GM12864 (cell line): ENCODE measurements around the gene GAGE12C.
"Not testable (repeated sequence)": the region's sequence is repeated elsewhere in the genome, so short reads cannot be mapped to it uniquely, and the experiment has no call there.

Experiments used
- DNase-seq: peaks from one replicate; pipeline ENCODE4 v3.0.0-alpha.2; 2011; ENCODE audit warnings: low read depth
- H3K4me3 ChIP-seq: 2 replicates; pipeline ENCODE4 v1.5.1; 2011; ENCODE audit warnings: mild to moderate bottlenecking, low read depth, low read length, control low read depth

The GAGE12C gene

GRCh38 chrX:49531877-49532276, at the start of gene GAGE12C:
TSS of gene GAGE12C (plus strand) at chrX:49532177. CDS start at chrX:49533332, 1,155 bp downstream.
- not testable (repeated sequence) for H3K4me3 ChIP-seq, DNase-seq

- DNase-seq, H3K4me3 ChIP-seq: not testable (repeated sequence)
Observed at GRCh38 chrX:49541433-49541832, 9.5 kb downstream of the GAGE12C start, which contains the start of gene GAGE12D. TSS of gene GAGE12D (plus strand) at chrX:49541733. CDS start at chrX:49542888, 1,155 bp downstream.

- not testable (repeated sequence) for H3K4me3 ChIP-seq, DNase-seq
Observed at GRCh38 chrX:49550989-49551388, 19.0 kb downstream of the GAGE12C start, which contains the start of gene GAGE12E. TSS of gene GAGE12E (plus strand) at chrX:49551289. CDS start at chrX:49552444, 1,155 bp downstream.

GRCh38 chrX:49560542-49560941, 28.6 kb downstream of the GAGE12C start, which contains the start of gene GAGE12F:
TSS of gene GAGE12F (plus strand) at chrX:49560842. CDS start at chrX:49561997, 1,155 bp downstream.
- not testable (repeated sequence) for DNase-seq, H3K4me3 ChIP-seq

- not testable (repeated sequence) for DNase-seq, H3K4me3 ChIP-seq
Observed at GRCh38 chrX:49568728-49569127, 36.8 kb downstream of the GAGE12C start.

GRCh38 chrX:49569152-49569551, 37.2 kb downstream of the GAGE12C start:
- DNase-seq, H3K4me3 ChIP-seq: not testable (repeated sequence)

GRCh38 chrX:49570100-49570499, 38.1 kb downstream of the GAGE12C start, which contains the start of gene GAGE12G:
TSS of gene GAGE12G (plus strand) at chrX:49570400. CDS start at chrX:49571555, 1,155 bp downstream.
- not testable (repeated sequence) for DNase-seq

GRCh38 chrX:49579649-49580048, 47.7 kb downstream of the GAGE12C start, which contains the start of gene GAGE12H:
TSS of gene GAGE12H (plus strand) at chrX:49579949. CDS start at chrX:49581104, 1,155 bp downstream.
- DNase-seq, H3K4me3 ChIP-seq: not testable (repeated sequence)

More at GRCh38 chrX:49570100-49570499, 38.1 kb downstream of the GAGE12C start, which contains the start of gene GAGE12G:
- H3K4me3 ChIP-seq, result not testable (repeated sequence)
